B cell (primary cell): ENCODE results near the gene GPC5. TPM values are rescaled to one million over a fixed set of nuclear protein-coding genes. Genes with fewer than 3 reads are reported as not detected.

ENCODE experiments used
- ATAC-seq: fragments of 200-7000 bp; cut with Tn5 transposase; one replicate; pipeline ENCODE4 v1.10.0; 2021; ENCODE audit warnings: low read depth, mild to moderate bottlenecking, moderate number of reproducible peaks, moderate library complexity
- CTCF ChIA-PET: fragments of 350-600 bp; sonication (Branson Sonifier 250); formaldehyde crosslinking; loops from one replicate; lab custom pipeline; 2021; ENCODE audit warnings: antibody characterized with exemption, inconsistent platforms; lab: Charles Lee
- POLR2A ChIA-PET: fragments of 350-600 bp; sonication (Branson Sonifier 250); formaldehyde crosslinking; loops from one replicate; lab custom pipeline; 2021; ENCODE audit warnings: antibody characterized with exemption; lab: Charles Lee
- DNase-seq: peaks from one replicate; pipeline ENCODE4 v3.0.0; 2013
- H2AFZ ChIP-seq: 2 replicates; pipeline ENCODE4 v1.6.1; 2012; ENCODE audit warnings: mild to moderate bottlenecking, low read depth, low read length; ENCODE audit not compliant: insufficient read depth, poor library complexity, severe bottlenecking
- H3K27ac ChIP-seq, 2 donors: 1 replicate in 1 of 2; 2 replicates in 1 of 2; pipeline ENCODE4 v1.5.1; 2012 to 2013; ENCODE audit warnings: low read length in 2 of 2, mild to moderate bottlenecking in 2 of 2, moderate library complexity in 1 of 2
- H3K27me3 ChIP-seq, 4 experiments: fragments of 200-600 bp in 1 of 4; sonication (generic) in 1 of 4; replicated peaks in 1 of 4; 1 replicate in 2 of 4; 2 replicates in 2 of 4; pipeline versions ENCODE4 v1.6.1 to v1.7.0; 2013 to 2016; ENCODE audit warnings: low read length in 3 of 4, mild to moderate bottlenecking in 2 of 4, mixed read lengths in 1 of 4, moderate library complexity in 1 of 4; ENCODE audit not compliant: insufficient read depth in 4 of 4, control insufficient read depth in 3 of 4; ENCODE audit errors: control extremely low read depth in 1 of 4
- H3K36me3 ChIP-seq, 2 experiments: replicated peaks in 1 of 2; 1 replicate in 1 of 2; 2 replicates in 1 of 2; pipeline versions ENCODE4 v1.6.1 to v1.7.1; 2013; ENCODE audit warnings: low read length in 1 of 2; ENCODE audit not compliant: insufficient read depth in 2 of 2, control insufficient read depth in 1 of 2; ENCODE audit errors: control extremely low read depth in 1 of 2, extremely low read depth in 1 of 2
- H3K4me1 ChIP-seq, 2 donors: fragments of 200-600 bp in 1 of 2; sonication (generic) in 1 of 2; 1 replicate in 1 of 2; 2 replicates in 1 of 2; pipeline versions ENCODE4 v1.5.1 to v1.6.1; 2013 to 2017; ENCODE audit warnings: low read length in 2 of 2; ENCODE audit not compliant: control insufficient read depth in 2 of 2, insufficient read depth in 2 of 2
- H3K4me2 ChIP-seq: replicated peaks from 2 replicates; pipeline ENCODE3; 2012; ENCODE audit warnings: mild to moderate bottlenecking, low read depth, low read length; ENCODE audit not compliant: poor library complexity, severe bottlenecking
- H3K4me3 ChIP-seq, 5 experiments: fragments of 200-600 bp in 1 of 5; sonication (generic) in 1 of 5; 1 replicate in 3 of 5; 2 replicates in 2 of 5; pipeline versions ENCODE4 v1.5.1 to v1.7.0; 2011 to 2016; ENCODE audit warnings: low read length in 4 of 5, mild to moderate bottlenecking in 4 of 5, low read depth in 2 of 5, control low read depth in 1 of 5, moderate library complexity in 1 of 5; ENCODE audit not compliant: insufficient read depth in 1 of 5; ENCODE audit errors: control extremely low read depth in 1 of 5, extremely low read depth in 1 of 5
- H3K79me2 ChIP-seq: fragments of 200-600 bp; sonication (generic); one replicate; pipeline ENCODE4 v1.6.0; 2016; ENCODE audit warnings: low read length; ENCODE audit not compliant: control insufficient read depth, insufficient read depth
- H3K9ac ChIP-seq: fragments of 200-600 bp; sonication (generic); 2 replicates; pipeline ENCODE4 v1.6.1; 2017; ENCODE audit warnings: mild to moderate bottlenecking, low read length, moderate library complexity
- H3K9me3 ChIP-seq, 3 donors: one replicate each; pipeline versions ENCODE4 v1.6.1 to v1.7.1; 2013; ENCODE audit warnings: low read length in 2 of 3; ENCODE audit not compliant: control insufficient read depth in 2 of 3, insufficient read depth in 1 of 3; ENCODE audit errors: control extremely low read depth in 1 of 3
- H4K20me1 ChIP-seq: 2 replicates; pipeline ENCODE4 v1.6.0; 2012; ENCODE audit warnings: mild to moderate bottlenecking, low read length; ENCODE audit not compliant: insufficient read depth, control insufficient read depth, poor library complexity, severe bottlenecking
- H3K27ac Mint-ChIP-seq: one replicate; pipeline ENCODE4 v1.8.0; 2021; ENCODE audit warnings: mixed read lengths
- H3K27me3 Mint-ChIP-seq: one replicate; pipeline ENCODE4 v1.8.0; 2021; ENCODE audit warnings: mixed read lengths
- H3K4me1 Mint-ChIP-seq: one replicate; pipeline ENCODE4 v1.8.0; 2021; ENCODE audit warnings: mixed read lengths
- H3K4me3 Mint-ChIP-seq: one replicate; pipeline ENCODE4 v1.8.0; 2021; ENCODE audit warnings: mixed read lengths
- H3K9me3 Mint-ChIP-seq: one replicate; pipeline ENCODE4 v1.8.0; 2022; ENCODE audit warnings: mixed read lengths; ENCODE audit not compliant: insufficient read depth
- EZH2 ChIP-seq: IDR thresholded peaks from 2 replicates; pipeline ENCODE4 v1.6.1; 2012; ENCODE audit warnings: borderline replicate concordance, low read depth, mild to moderate bottlenecking, moderate library complexity, low read length; ENCODE audit not compliant: insufficient read depth, poor library complexity, severe bottlenecking
- WGBS: methylation state at CpG from one replicate; pipeline ENCODE4 v1.1.5; 2013; ENCODE audit warnings: missing lambda C conversion rate; ENCODE audit not compliant: insufficient coverage; 5-methylcytosine and 5-hydroxymethylcytosine counted together
- intact Hi-C: fragments of 100-400 bp; cut with micrococcal nuclease; formaldehyde crosslinking; loops from one replicate; pipeline ENCODE4 v1.10.0; 2022
- polyA plus RNA-seq: library from polyadenylated mRNA; depleted of rRNA; stranded (reverse); fragments of >200 nt; gene quantifications from 2 replicates; pipeline ENCODE4 v1.2.3, GENCODE V29; 2012
- total RNA-seq, 2 donors: library from RNA; stranded (reverse); fragments of 120-200 nt in 1 of 2; gene quantifications; 1 replicate in 1 of 2; 2 replicates in 1 of 2; pipeline versions ENCODE4 v1.2.3 to v1.2.4, GENCODE V29; 2013 to 2022
- TF ChIP-seq, protein P1 (sequence below): fragments of 200-600 bp; IDR thresholded peaks from one replicate; pipeline ENCODE4 v1.8.0; 2022; ENCODE audit warnings: antibody characterized with exemption, mild to moderate bottlenecking

Gene GPC5
- total and polyA plus RNA-seq, 2 donors (not counting 1 experiment from before 2014, with no cell fraction given) = 0.15 to 0.30 TPM

DNA sequence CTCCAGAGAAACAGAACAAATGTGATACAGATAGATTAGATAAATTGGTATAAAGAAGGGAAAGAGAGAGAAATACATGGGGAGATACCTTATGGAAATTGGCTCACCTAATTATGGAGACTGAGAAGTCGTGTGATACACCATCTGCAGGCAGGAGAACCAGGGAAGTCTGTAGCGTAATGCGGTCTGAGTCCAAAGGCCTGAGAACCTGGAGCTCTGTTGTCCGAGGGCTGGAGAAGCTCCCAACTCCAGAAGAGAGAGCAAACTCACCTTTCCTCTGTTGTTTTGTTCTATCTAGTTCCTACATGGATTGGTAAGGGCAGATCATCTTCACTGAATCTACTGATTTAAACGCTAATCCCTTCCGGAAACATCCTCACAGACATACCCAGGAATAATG is 1179.9 kb downstream of the GPC5 start:
- POLR2A ChIA-PET = no interaction called here
- H3K36me3 ChIP-seq = no peaks in the 10 kb centered on the region

DNA sequence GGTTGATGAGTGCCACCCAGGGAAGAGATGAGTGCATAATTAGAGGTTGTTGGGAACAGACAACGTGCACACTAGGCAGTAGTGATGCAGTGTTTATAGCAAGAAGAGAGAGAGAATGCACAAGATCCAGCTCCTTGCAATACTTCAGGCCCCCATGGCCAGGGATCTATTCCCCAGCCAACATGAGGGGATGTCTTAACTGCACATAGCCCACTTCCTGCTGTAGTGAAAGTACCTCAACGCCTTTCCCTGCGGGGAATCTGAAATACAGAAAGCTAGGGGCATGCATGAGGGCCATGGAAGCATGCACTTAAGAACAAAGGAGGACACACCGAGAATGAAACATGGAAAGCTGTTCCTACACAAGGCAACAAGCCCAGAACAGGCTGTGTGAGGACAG is 1191.5 kb downstream of the GPC5 start:
- peaks cover 9% of the 10 kb centered on the region for H3K9me3 Mint-ChIP-seq
- POLR2A ChIA-PET = no interaction called here
- ATAC-seq = no peak

More for the DNA sequence above, 1179.9 kb downstream of the GPC5 start:
- no peaks in the 10 kb centered on the region for H3K9me3 Mint-ChIP-seq
- Histone ChIP-seq H3K4me1 (no peaks in the 10 kb centered on the region), H3K9ac (no peak overlapping the region), H3K4me2 (no peak overlapping the region), H3K27ac (no peak overlapping the region), H3K27me3 (no peaks in the 10 kb centered on the region), H4K20me1 (no peaks in the 10 kb centered on the region), H2AFZ (no peak overlapping the region), H3K4me3 (no peak overlapping the region), H3K79me2 (no peaks in the 10 kb centered on the region), H3K9me3 (peaks cover 0 to 5% (median 2%) of the 10 kb centered on the region in 3 donors)
- CTCF ChIA-PET = no interaction called here
- ATAC-seq (no peak), DNase-seq (no peak)
- no peaks in the 10 kb centered on the region for H3K27me3 Mint-ChIP-seq
- intact Hi-C loops = no loop called here
- no peaks in the 10 kb centered on the region for H3K4me1 Mint-ChIP-seq
- 89% methylated on average over 3 of the region's 6 CpGs for WGBS
- H3K4me3 Mint-ChIP-seq = no peak overlapping the region
- TF ChIP-seq, protein P1, sequence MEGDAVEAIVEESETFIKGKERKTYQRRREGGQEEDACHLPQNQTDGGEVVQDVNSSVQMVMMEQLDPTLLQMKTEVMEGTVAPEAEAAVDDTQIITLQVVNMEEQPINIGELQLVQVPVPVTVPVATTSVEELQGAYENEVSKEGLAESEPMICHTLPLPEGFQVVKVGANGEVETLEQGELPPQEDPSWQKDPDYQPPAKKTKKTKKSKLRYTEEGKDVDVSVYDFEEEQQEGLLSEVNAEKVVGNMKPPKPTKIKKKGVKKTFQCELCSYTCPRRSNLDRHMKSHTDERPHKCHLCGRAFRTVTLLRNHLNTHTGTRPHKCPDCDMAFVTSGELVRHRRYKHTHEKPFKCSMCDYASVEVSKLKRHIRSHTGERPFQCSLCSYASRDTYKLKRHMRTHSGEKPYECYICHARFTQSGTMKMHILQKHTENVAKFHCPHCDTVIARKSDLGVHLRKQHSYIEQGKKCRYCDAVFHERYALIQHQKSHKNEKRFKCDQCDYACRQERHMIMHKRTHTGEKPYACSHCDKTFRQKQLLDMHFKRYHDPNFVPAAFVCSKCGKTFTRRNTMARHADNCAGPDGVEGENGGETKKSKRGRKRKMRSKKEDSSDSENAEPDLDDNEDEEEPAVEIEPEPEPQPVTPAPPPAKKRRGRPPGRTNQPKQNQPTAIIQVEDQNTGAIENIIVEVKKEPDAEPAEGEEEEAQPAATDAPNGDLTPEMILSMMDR = no peak
- no peak for TF ChIP-seq EZH2
- H3K27ac Mint-ChIP-seq = no peak overlapping the region

More for the DNA sequence above, 1191.5 kb downstream of the GPC5 start:
- CTCF ChIA-PET = no interaction called here
- intact Hi-C loops = no loop called here
- Histone ChIP-seq H3K79me2 (no peaks in the 10 kb centered on the region), H3K9ac (no peak overlapping the region), H3K27ac (no peak overlapping the region), H4K20me1 (no peaks in the 10 kb centered on the region), H3K9me3 (peaks cover 0 to 8% (median 3%) of the 10 kb centered on the region in 3 donors), H3K4me1 (no peaks in the 10 kb centered on the region), H2AFZ (no peak overlapping the region), H3K27me3 (no peaks in the 10 kb centered on the region), H3K36me3 (no peaks in the 10 kb centered on the region), H3K4me3 (no peak overlapping the region), H3K4me2 (no peak overlapping the region)
- WGBS = 84% methylated on average over 3 of the region's 4 CpGs
- H3K4me3 Mint-ChIP-seq = no peak overlapping the region
- DNase-seq = no peak
- TF ChIP-seq EZH2 = no peak
- TF ChIP-seq, protein P1 = no peak
- no peak overlapping the region for H3K27ac Mint-ChIP-seq
- H3K27me3 Mint-ChIP-seq = no peaks in the 10 kb centered on the region
- H3K4me1 Mint-ChIP-seq = no peaks in the 10 kb centered on the region
